SH-SY5Y (cell line): ENCODE data around the gene SSBP1.

ENCODE experiments used
- GATA2 ChIP-seq: IDR thresholded peaks from 2 replicates; pipeline ENCODE4 v1.6.1; 2011; ENCODE audit warnings: mild to moderate bottlenecking, low read depth, low read length
- GATA3 ChIP-seq: IDR thresholded peaks from 2 replicates; pipeline ENCODE4 v1.6.1; 2011; ENCODE audit warnings: low read depth, mild to moderate bottlenecking, low read length, moderate library complexity

- TF ChIP-seq GATA2 (no peak), GATA3 (no peak)
Observed at GRCh38 chr7:141698247-141699015, 39.7 kb upstream of the SSBP1 start.
